ENCODE measurements around the gene SMLR1.

The SMLR1 gene

GRCh38 chr6:130859161-130859867, 32.1 kb downstream of the SMLR1 start:
- TF ChIP-seq PAX5 (IDR thresholded peaks at IDR 0.05; ENCODE audit: insufficient read depth, low read length, severe bottlenecking) (no peak), POU2F2 (IDR thresholded peaks at IDR 0.05; ENCODE audit: low read depth, low read length) (no peak), SPI1 (IDR thresholded peaks at IDR 0.05; ENCODE audit: low read depth, low read length) (no peak), TAF1 (IDR thresholded peaks at IDR 0.05; ENCODE audit: low read depth, low read length) (no peak), POLR2AphosphoS5 (IDR thresholded peaks at IDR 0.05; ENCODE audit: low read depth, low read length) (no peak), POLR2A (IDR thresholded peaks at IDR 0.05; ENCODE audit: low read depth, low read length) (no peak)
- DNase-seq (ENCODE audit: insufficient read length, low spot score), result no peak
- FAIRE-seq, result no peak

DNA sequence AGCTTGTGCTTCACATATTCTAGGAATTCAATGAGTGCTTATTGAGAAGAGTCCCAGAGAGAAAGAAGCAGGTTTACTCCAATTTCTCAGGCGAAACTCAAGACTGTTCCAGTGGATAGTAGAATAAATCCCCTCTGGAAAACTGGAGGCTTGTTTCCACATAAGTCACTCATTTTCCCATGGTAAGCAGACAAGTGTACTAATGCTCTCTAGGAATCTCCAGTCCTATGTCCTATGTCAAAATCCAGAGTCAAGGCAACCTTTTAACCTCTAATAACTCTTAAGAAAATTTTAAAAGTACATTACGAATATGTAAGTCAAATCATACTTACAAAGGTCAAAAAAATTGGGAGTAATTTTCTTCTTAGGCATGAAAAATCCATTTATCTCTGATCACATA, 35.2 kb downstream of the SMLR1 start:
- FAIRE-seq (no peak), DNase-seq (ENCODE audit: insufficient read length, low spot score) (no peak)
- no peak for TF ChIP-seq TAF1 (IDR thresholded peaks at IDR 0.05; ENCODE audit: low read depth, low read length)
- no peak for TF ChIP-seq POLR2A (IDR thresholded peaks at IDR 0.05; ENCODE audit: low read depth, low read length)
- TF ChIP-seq PAX5 (IDR thresholded peaks at IDR 0.05; ENCODE audit: insufficient read depth, low read length, severe bottlenecking), result no peak
- no peak for TF ChIP-seq POLR2AphosphoS5 (IDR thresholded peaks at IDR 0.05; ENCODE audit: low read depth, low read length)
- TF ChIP-seq POU2F2 (IDR thresholded peaks at IDR 0.05; ENCODE audit: low read depth, low read length), result no peak
- no peak for TF ChIP-seq SPI1 (IDR thresholded peaks at IDR 0.05; ENCODE audit: low read depth, low read length)

DNA sequence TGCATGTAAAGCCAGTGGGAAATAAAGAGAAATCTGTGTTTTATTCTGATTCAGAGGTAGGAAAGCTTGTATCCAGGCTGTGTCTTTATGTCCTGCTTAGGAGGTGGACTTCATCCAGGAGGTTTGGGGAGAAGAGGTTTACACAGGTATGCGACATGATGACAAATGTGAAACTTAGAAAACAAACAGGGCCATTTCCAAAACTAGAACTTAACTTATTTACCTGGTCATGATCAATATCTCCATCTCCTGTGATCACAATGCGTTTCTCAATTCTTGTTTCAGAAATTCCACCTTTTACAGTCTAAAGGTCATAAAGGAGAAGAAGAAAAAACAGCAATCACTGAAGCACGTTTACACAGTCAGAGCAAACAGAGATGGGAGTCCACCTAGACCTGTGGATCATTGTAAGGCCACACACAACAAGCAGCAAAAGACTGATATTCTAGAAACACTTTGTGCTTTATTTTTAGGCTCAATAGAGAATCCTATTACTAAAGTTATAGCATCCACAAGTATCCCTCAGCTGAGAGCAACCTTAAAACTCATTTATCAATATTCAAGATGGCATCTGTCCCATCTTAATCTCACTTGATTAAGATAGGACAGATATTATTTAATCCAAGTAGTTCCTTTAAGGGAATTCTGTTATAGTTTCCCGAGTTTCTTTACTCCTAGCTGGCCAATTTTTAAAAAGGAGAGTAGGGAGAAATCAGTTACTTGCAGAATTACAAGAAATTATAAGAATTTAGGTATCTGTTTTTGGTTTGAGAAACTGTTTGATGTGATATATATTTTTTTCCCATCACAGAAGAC, 36.4 kb downstream of the SMLR1 start:
- DNase-seq (ENCODE audit: insufficient read length, low spot score) (no peak), FAIRE-seq (no peak)
- TF ChIP-seq POU2F2 (IDR thresholded peaks at IDR 0.05; ENCODE audit: low read depth, low read length), result no peak
- no peak for TF ChIP-seq PAX5 (IDR thresholded peaks at IDR 0.05; ENCODE audit: insufficient read depth, low read length, severe bottlenecking)
- no peak for TF ChIP-seq POLR2AphosphoS5 (IDR thresholded peaks at IDR 0.05; ENCODE audit: low read depth, low read length)
- TF ChIP-seq POLR2A (IDR thresholded peaks at IDR 0.05; ENCODE audit: low read depth, low read length), result no peak
- no peak for TF ChIP-seq TAF1 (IDR thresholded peaks at IDR 0.05; ENCODE audit: low read depth, low read length)
- TF ChIP-seq SPI1 (IDR thresholded peaks at IDR 0.05; ENCODE audit: low read depth, low read length), result no peak

- DNase-seq (ENCODE audit: insufficient read length, low spot score) (no peak), FAIRE-seq (no peak)
- TF ChIP-seq SPI1 (IDR thresholded peaks at IDR 0.05; ENCODE audit: low read depth, low read length) (no peak), POLR2AphosphoS5 (IDR thresholded peaks at IDR 0.05; ENCODE audit: low read depth, low read length) (no peak), TAF1 (IDR thresholded peaks at IDR 0.05; ENCODE audit: low read depth, low read length) (no peak), POLR2A (IDR thresholded peaks at IDR 0.05; ENCODE audit: low read depth, low read length) (no peak), PAX5 (IDR thresholded peaks at IDR 0.05; ENCODE audit: insufficient read depth, low read length, severe bottlenecking) (no peak), POU2F2 (IDR thresholded peaks at IDR 0.05; ENCODE audit: low read depth, low read length) (no peak)
Observed at GRCh38 chr6:130864344-130864743, 37.1 kb downstream of the SMLR1 start.

GRCh38 chr6:130865793-130866192, 38.6 kb downstream of the SMLR1 start:
- FAIRE-seq, result no peak

GRCh38 chr6:130869681-130870080, 42.5 kb downstream of the SMLR1 start:
- no peak for DNase-seq (ENCODE audit: insufficient read length, low spot score)
- no peak for TF ChIP-seq TAF1 (IDR thresholded peaks at IDR 0.05; ENCODE audit: low read depth, low read length)
- TF ChIP-seq SPI1 (IDR thresholded peaks at IDR 0.05; ENCODE audit: low read depth, low read length), result no peak
- no peak for TF ChIP-seq POLR2A (IDR thresholded peaks at IDR 0.05; ENCODE audit: low read depth, low read length)
- TF ChIP-seq POU2F2 (IDR thresholded peaks at IDR 0.05; ENCODE audit: low read depth, low read length), result no peak
- TF ChIP-seq PAX5 (IDR thresholded peaks at IDR 0.05; ENCODE audit: insufficient read depth, low read length, severe bottlenecking), result no peak
- TF ChIP-seq POLR2AphosphoS5 (IDR thresholded peaks at IDR 0.05; ENCODE audit: low read depth, low read length), result no peak
- no peak for FAIRE-seq

More at GRCh38 chr6:130865793-130866192, 38.6 kb downstream of the SMLR1 start:
- DNase-seq (ENCODE audit: insufficient read length, low spot score), result no peak
- TF ChIP-seq PAX5 (IDR thresholded peaks at IDR 0.05; ENCODE audit: insufficient read depth, low read length, severe bottlenecking), result no peak
- TF ChIP-seq POLR2A (IDR thresholded peaks at IDR 0.05; ENCODE audit: low read depth, low read length), result no peak
- no peak for TF ChIP-seq TAF1 (IDR thresholded peaks at IDR 0.05; ENCODE audit: low read depth, low read length)
- no peak for TF ChIP-seq SPI1 (IDR thresholded peaks at IDR 0.05; ENCODE audit: low read depth, low read length)
- TF ChIP-seq POLR2AphosphoS5 (IDR thresholded peaks at IDR 0.05; ENCODE audit: low read depth, low read length), result no peak
- no peak for TF ChIP-seq POU2F2 (IDR thresholded peaks at IDR 0.05; ENCODE audit: low read depth, low read length)

DNA sequence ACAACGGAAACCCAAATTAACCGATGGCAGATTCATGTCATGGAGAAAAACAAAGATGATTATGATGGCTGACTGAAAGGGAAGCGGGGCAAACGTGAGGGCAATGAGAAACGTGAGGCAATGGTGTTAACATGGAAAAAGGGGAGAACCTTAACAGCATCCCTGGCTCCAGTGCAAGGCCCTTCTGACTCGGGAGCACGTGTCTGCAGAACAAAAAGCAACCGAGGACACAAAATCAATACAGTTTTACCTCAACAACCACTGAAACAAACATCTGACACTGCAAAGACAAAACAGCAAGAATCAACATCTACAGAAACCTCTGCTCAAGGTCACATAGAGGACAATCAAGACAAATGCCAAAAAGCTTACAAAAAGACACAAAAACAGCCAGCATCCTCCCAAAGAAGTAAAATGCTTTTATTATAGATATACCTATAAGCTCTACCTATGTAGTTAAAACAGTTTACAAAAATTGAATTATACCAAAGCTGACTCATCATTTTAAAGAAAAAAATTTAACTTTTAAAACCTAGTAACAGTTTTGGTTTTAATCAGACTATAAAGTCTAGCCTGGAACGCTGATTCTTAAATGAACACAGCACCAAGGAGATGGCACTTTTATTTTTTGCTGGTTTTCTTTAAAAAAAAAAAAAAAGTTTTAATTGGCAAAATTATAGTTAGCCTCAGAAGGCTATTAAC, 43.1 kb downstream of the SMLR1 start:
- TF ChIP-seq POLR2A (IDR thresholded peaks at IDR 0.05; ENCODE audit: low read depth, low read length), result no peak
- TF ChIP-seq PAX5 (IDR thresholded peaks at IDR 0.05; ENCODE audit: insufficient read depth, low read length, severe bottlenecking), result no peak
- TF ChIP-seq TAF1 (IDR thresholded peaks at IDR 0.05; ENCODE audit: low read depth, low read length), result no peak
- TF ChIP-seq SPI1 (IDR thresholded peaks at IDR 0.05; ENCODE audit: low read depth, low read length), result no peak
- no peak for TF ChIP-seq POU2F2 (IDR thresholded peaks at IDR 0.05; ENCODE audit: low read depth, low read length)
- TF ChIP-seq POLR2AphosphoS5 (IDR thresholded peaks at IDR 0.05; ENCODE audit: low read depth, low read length), result no peak
- FAIRE-seq (no peak), DNase-seq (ENCODE audit: insufficient read length, low spot score) (no peak)

DNA sequence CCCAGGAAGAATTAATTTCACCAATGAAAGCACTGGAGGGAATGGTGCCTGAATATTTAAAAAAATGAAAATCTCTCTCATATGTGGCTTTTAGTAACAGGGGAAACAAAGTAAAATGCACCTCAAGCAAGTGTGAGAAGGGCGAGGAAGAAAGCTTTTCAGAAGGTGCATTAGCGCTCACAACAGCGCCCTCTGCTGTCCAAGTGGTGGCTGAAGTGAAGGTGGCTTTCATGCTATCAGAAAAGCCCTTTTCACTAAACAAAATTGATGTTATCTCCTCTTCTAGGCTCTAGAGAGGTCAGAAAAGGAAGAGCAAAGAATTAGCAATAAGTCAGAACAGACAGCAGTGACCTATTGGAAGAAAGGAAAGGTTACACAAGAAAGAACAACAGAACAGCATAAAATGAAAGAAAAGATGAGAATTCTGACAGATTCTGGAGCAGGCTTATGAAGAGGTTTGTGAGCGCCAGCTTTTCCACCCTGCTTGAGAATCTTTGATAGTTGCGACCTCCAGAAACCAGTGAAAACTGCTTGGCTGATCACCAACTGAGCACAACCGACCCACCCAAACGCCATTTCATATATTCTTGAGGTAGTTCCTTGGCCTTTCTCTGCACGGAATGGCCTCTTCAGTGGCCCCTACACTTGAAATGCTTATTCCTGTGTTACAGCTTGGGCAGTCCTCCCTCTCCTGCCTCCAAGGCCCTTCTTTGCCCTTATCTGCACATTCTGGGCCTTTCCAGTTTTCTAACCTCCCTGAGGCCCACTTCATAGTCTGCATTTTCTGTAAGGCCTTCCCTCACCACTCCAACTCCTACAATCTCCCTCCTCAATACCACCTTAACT, 45.3 kb downstream of the SMLR1 start:
- peak; percentile 0 for DNase-seq (ENCODE audit: insufficient read length, low spot score)
- no peak for TF ChIP-seq POLR2AphosphoS5 (IDR thresholded peaks at IDR 0.05; ENCODE audit: low read depth, low read length)
- FAIRE-seq, result peak; percentile 58
